Uterus (tissue), 2 donors: ENCODE measurements around the gene FBXO5.

ENCODE experiments used
- POLR2A ChIP-seq, 2 donors: fragments of 450-650 bp; IDR thresholded peaks; one replicate each; pipeline ENCODE4 v1.6.1; 2016; ENCODE audit warnings: antibody characterized with exemption in 2 of 2, mild to moderate bottlenecking in 1 of 2, moderate library complexity in 1 of 2
- TF ChIP-seq, protein P1 (sequence below), 4 experiments: fragments of 200-600 bp in 2 of 4; fragments of 450-650 bp in 2 of 4; sonication (generic) in 2 of 4; IDR thresholded peaks; one replicate each; pipeline ENCODE4 v1.5.1; 2016 to 2019; ENCODE audit warnings: antibody characterized with exemption in 4 of 4, mild to moderate bottlenecking in 2 of 4, moderate library complexity in 1 of 4

- TF ChIP-seq, protein P1, sequence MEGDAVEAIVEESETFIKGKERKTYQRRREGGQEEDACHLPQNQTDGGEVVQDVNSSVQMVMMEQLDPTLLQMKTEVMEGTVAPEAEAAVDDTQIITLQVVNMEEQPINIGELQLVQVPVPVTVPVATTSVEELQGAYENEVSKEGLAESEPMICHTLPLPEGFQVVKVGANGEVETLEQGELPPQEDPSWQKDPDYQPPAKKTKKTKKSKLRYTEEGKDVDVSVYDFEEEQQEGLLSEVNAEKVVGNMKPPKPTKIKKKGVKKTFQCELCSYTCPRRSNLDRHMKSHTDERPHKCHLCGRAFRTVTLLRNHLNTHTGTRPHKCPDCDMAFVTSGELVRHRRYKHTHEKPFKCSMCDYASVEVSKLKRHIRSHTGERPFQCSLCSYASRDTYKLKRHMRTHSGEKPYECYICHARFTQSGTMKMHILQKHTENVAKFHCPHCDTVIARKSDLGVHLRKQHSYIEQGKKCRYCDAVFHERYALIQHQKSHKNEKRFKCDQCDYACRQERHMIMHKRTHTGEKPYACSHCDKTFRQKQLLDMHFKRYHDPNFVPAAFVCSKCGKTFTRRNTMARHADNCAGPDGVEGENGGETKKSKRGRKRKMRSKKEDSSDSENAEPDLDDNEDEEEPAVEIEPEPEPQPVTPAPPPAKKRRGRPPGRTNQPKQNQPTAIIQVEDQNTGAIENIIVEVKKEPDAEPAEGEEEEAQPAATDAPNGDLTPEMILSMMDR (IDR thresholded peaks at IDR 0.05), result no peak
- no peak for TF ChIP-seq POLR2A (IDR thresholded peaks at IDR 0.05)
These were observed 17.4 kb upstream of the FBXO5 start for GRCh38 chr6:153000243-153000642.
